Neural cell (in vitro differentiated cells): Measurements from ENCODE around the gene DNHD1. TPM values are rescaled to one million over a fixed set of nuclear protein-coding genes. Genes with fewer than 3 reads are reported as not detected.

Experiments
- H2AFZ ChIP-seq: fragments of 200-600, 300-800 bp; sonication (generic), shearing (Covaris generic); 2 replicates; pipeline ENCODE4 v1.6.0; 2014; ENCODE audit warnings: low read depth, mild to moderate bottlenecking, antibody characterized with exemption, low read length, moderate library complexity
- H3F3A ChIP-seq: fragments of 200-600 bp; shearing (Covaris generic); 2 replicates; pipeline ENCODE4 v1.6.1; 2016; ENCODE audit warnings: mild to moderate bottlenecking, moderate library complexity, mixed read lengths, antibody characterized with exemption, low read length; ENCODE audit not compliant: insufficient read depth, poor library complexity, severe bottlenecking
- H3K27ac ChIP-seq: fragments of 200-600, 300-800 bp; sonication (generic), shearing (Covaris generic); 2 replicates; pipeline ENCODE4 v1.5.1; 2014; ENCODE audit warnings: mild to moderate bottlenecking, low read length, moderate library complexity
- H3K27me3 ChIP-seq: fragments of 300-800, 200-600 bp; sonication (generic), shearing (Covaris generic); 2 replicates; pipeline ENCODE4 v1.6.0; 2014; ENCODE audit warnings: mild to moderate bottlenecking, low read depth, low read length, moderate library complexity; ENCODE audit not compliant: insufficient read depth
- H3K36me3 ChIP-seq: fragments of 300-800, 200-600 bp; sonication (generic), shearing (Covaris generic); 2 replicates; pipeline ENCODE4 v1.5.1; 2014; ENCODE audit warnings: mild to moderate bottlenecking, antibody characterized with exemption, low read length, moderate library complexity; ENCODE audit not compliant: insufficient read depth
- H3K4me2 ChIP-seq: fragments of 300-800, 200-600 bp; sonication (generic), shearing (Covaris generic); 2 replicates; pipeline ENCODE4 v1.6.0; 2014; ENCODE audit warnings: mild to moderate bottlenecking, low read length
- H3K4me3 ChIP-seq: fragments of 300-800, 200-600 bp; sonication (generic), shearing (Covaris generic); 2 replicates; pipeline ENCODE4 v1.5.1; 2014; ENCODE audit warnings: mild to moderate bottlenecking, low read length, moderate library complexity
- H3K79me2 ChIP-seq: fragments of 200-600 bp; shearing (Covaris generic); replicated peaks from 2 replicates; pipeline ENCODE4 v1.6.0; 2014; ENCODE audit warnings: mild to moderate bottlenecking, low read length, moderate library complexity; ENCODE audit not compliant: insufficient read depth
- H3K9ac ChIP-seq: fragments of 300-800, 200-600 bp; sonication (generic), shearing (Covaris generic); 2 replicates; pipeline ENCODE4 v1.6.1; 2016; ENCODE audit warnings: mild to moderate bottlenecking, low read length, mixed read lengths
- H3K9me2 ChIP-seq: fragments of 200-600 bp; shearing (Covaris generic); 2 replicates; pipeline ENCODE4 v1.6.1; 2016; ENCODE audit warnings: mild to moderate bottlenecking, low read length, mixed read lengths; ENCODE audit not compliant: insufficient read depth
- H3K9me3 ChIP-seq: fragments of 200-600, 300-800 bp; sonication (generic), shearing (Covaris generic); 2 replicates; pipeline ENCODE4 v1.6.1; 2016; ENCODE audit warnings: mild to moderate bottlenecking, mixed run types, low read length, moderate library complexity, mixed read lengths
- H4K20me1 ChIP-seq: fragments of 200-600 bp; shearing (Covaris generic); 2 replicates; pipeline ENCODE4 v1.6.1; 2016; ENCODE audit warnings: mild to moderate bottlenecking, mixed run types; ENCODE audit not compliant: insufficient read depth
- CTCF ChIP-seq: fragments of 450-650 bp; IDR thresholded peaks from 2 replicates; pipeline ENCODE4 v1.5.1; 2014; ENCODE audit warnings: antibody characterized with exemption, mild to moderate bottlenecking, moderate library complexity; ENCODE audit not compliant: poor library complexity, severe bottlenecking
- EP300 ChIP-seq: fragments of 450-650 bp; conservative IDR thresholded peaks from 2 replicates; pipeline ENCODE4 v1.6.1; 2014; ENCODE audit warnings: antibody characterized with exemption, mild to moderate bottlenecking, moderate library complexity; ENCODE audit not compliant: poor library complexity, severe bottlenecking
- EZH2 ChIP-seq: fragments of 200-600, 300-800 bp; shearing (Covaris generic), sonication (generic); IDR thresholded peaks from 2 replicates; pipeline ENCODE4 v1.6.1; 2014; ENCODE audit warnings: antibody characterized with exemption, low read length, borderline replicate concordance, mild to moderate bottlenecking; ENCODE audit not compliant: insufficient read depth, poor library complexity, severe bottlenecking
- MXI1 ChIP-seq: fragments of 450-650 bp; conservative IDR thresholded peaks from 2 replicates; pipeline ENCODE4 v1.6.1; 2014; ENCODE audit warnings: antibody characterized with exemption, mild to moderate bottlenecking; ENCODE audit not compliant: poor library complexity, severe bottlenecking
- POLR2AphosphoS5 ChIP-seq: IDR thresholded peaks from 2 replicates; pipeline ENCODE4 v1.6.1; 2012
- RAD21 ChIP-seq: fragments of 450-650 bp; conservative IDR thresholded peaks from 2 replicates; pipeline ENCODE4 v1.6.1; 2014; ENCODE audit warnings: antibody characterized with exemption, mild to moderate bottlenecking, moderate library complexity
- REST ChIP-seq: IDR thresholded peaks from 2 replicates; pipeline ENCODE4 v1.6.1; 2012; ENCODE audit warnings: borderline replicate concordance
- SMC3 ChIP-seq: fragments of 450-650 bp; conservative IDR thresholded peaks from 2 replicates; pipeline ENCODE4 v1.6.1; 2014; ENCODE audit warnings: antibody characterized with exemption, mild to moderate bottlenecking, moderate library complexity; ENCODE audit not compliant: poor library complexity
- TAF1 ChIP-seq: IDR thresholded peaks from 2 replicates; pipeline ENCODE4 v1.6.1; 2012; ENCODE audit warnings: low read depth
- polyA plus RNA-seq: library from polyadenylated mRNA; depleted of rRNA; stranded (reverse); fragments of >200 nt; gene quantifications from 2 replicates; pipeline ENCODE4 v1.2.3, GENCODE V29; 2014

DNHD1 gene
- polyA plus RNA-seq, 1 donor from 2014 or later: 5.1 TPM

GRCh38 chr11:6607190-6607795 lies 110.2 kb downstream of the DNHD1 start:
- no peak overlapping the region for H3K9ac ChIP-seq
- peaks cover 41% of the 10 kb centered on the region for H3K79me2 ChIP-seq
- H3K27ac ChIP-seq: no peak overlapping the region
- H3K9me3 ChIP-seq: no peaks in the 10 kb centered on the region
- no peak overlapping the region for H2AFZ ChIP-seq
- no peaks in the 10 kb centered on the region for H4K20me1 ChIP-seq
- H3K27me3 ChIP-seq: no peaks in the 10 kb centered on the region
- H3F3A ChIP-seq: peaks cover 5% of the 10 kb centered on the region
- no peaks in the 10 kb centered on the region for H3K36me3 ChIP-seq
- H3K9me2 ChIP-seq: no peaks in the 10 kb centered on the region
- no peak for TF ChIP-seq SMC3
- no peak overlapping the region for H3K4me2 ChIP-seq
- H3K4me3 ChIP-seq: peak overlapping the region; percentile 19

- no peak for TF ChIP-seq EP300
- TF ChIP-seq CTCF: no peak
- TF ChIP-seq TAF1: no peak
- TF ChIP-seq EZH2: no peak
- TF ChIP-seq MXI1: no peak
- no peak for TF ChIP-seq RAD21
- no peak for TF ChIP-seq REST
- no peak for TF ChIP-seq POLR2AphosphoS5
- no peak for TF ChIP-seq SMC3
- H3K9me2 ChIP-seq: no peaks in the 10 kb centered on the region
- H3K27ac ChIP-seq: no peak overlapping the region
- no peaks in the 10 kb centered on the region for H3K9me3 ChIP-seq
- no peak overlapping the region for H3K4me3 ChIP-seq
- H2AFZ ChIP-seq: no peak overlapping the region
- no peak overlapping the region for H3K4me2 ChIP-seq
- no peaks in the 10 kb centered on the region for H3K36me3 ChIP-seq
- H4K20me1 ChIP-seq: no peaks in the 10 kb centered on the region
- H3K27me3 ChIP-seq: no peaks in the 10 kb centered on the region
- H3K79me2 ChIP-seq: peaks cover 34% of the 10 kb centered on the region
- H3K9ac ChIP-seq: no peak overlapping the region
- H3F3A ChIP-seq: peaks cover 6% of the 10 kb centered on the region
Measured at GRCh38 chr11:6608011-6608410, 110.9 kb downstream of the DNHD1 start.
